Neural cell (in vitro differentiated cells): ENCODE data around the gene COL4A1. TPM values are rescaled to one million over a fixed set of nuclear protein-coding genes. Genes with fewer than 3 reads are reported as not detected.

ENCODE experiments used
- H2AFZ ChIP-seq: fragments of 200-600, 300-800 bp; sonication (generic), shearing (Covaris generic); 2 replicates; pipeline ENCODE4 v1.6.0; 2014; ENCODE audit warnings: low read depth, mild to moderate bottlenecking, antibody characterized with exemption, low read length, moderate library complexity
- H3F3A ChIP-seq: fragments of 200-600 bp; shearing (Covaris generic); 2 replicates; pipeline ENCODE4 v1.6.1; 2016; ENCODE audit warnings: mild to moderate bottlenecking, moderate library complexity, mixed read lengths, antibody characterized with exemption, low read length; ENCODE audit not compliant: insufficient read depth, poor library complexity, severe bottlenecking
- H3K27ac ChIP-seq: fragments of 200-600, 300-800 bp; sonication (generic), shearing (Covaris generic); 2 replicates; pipeline ENCODE4 v1.5.1; 2014; ENCODE audit warnings: mild to moderate bottlenecking, low read length, moderate library complexity
- H3K27me3 ChIP-seq: fragments of 300-800, 200-600 bp; sonication (generic), shearing (Covaris generic); 2 replicates; pipeline ENCODE4 v1.6.0; 2014; ENCODE audit warnings: mild to moderate bottlenecking, low read depth, low read length, moderate library complexity; ENCODE audit not compliant: insufficient read depth
- H3K36me3 ChIP-seq: fragments of 300-800, 200-600 bp; sonication (generic), shearing (Covaris generic); 2 replicates; pipeline ENCODE4 v1.5.1; 2014; ENCODE audit warnings: mild to moderate bottlenecking, antibody characterized with exemption, low read length, moderate library complexity; ENCODE audit not compliant: insufficient read depth
- H3K4me2 ChIP-seq: fragments of 300-800, 200-600 bp; sonication (generic), shearing (Covaris generic); 2 replicates; pipeline ENCODE4 v1.6.0; 2014; ENCODE audit warnings: mild to moderate bottlenecking, low read length
- H3K4me3 ChIP-seq: fragments of 300-800, 200-600 bp; sonication (generic), shearing (Covaris generic); 2 replicates; pipeline ENCODE4 v1.5.1; 2014; ENCODE audit warnings: mild to moderate bottlenecking, low read length, moderate library complexity
- H3K79me2 ChIP-seq: fragments of 200-600 bp; shearing (Covaris generic); replicated peaks from 2 replicates; pipeline ENCODE4 v1.6.0; 2014; ENCODE audit warnings: mild to moderate bottlenecking, low read length, moderate library complexity; ENCODE audit not compliant: insufficient read depth
- H3K9ac ChIP-seq: fragments of 300-800, 200-600 bp; sonication (generic), shearing (Covaris generic); 2 replicates; pipeline ENCODE4 v1.6.1; 2016; ENCODE audit warnings: mild to moderate bottlenecking, low read length, mixed read lengths
- H3K9me2 ChIP-seq: fragments of 200-600 bp; shearing (Covaris generic); 2 replicates; pipeline ENCODE4 v1.6.1; 2016; ENCODE audit warnings: mild to moderate bottlenecking, low read length, mixed read lengths; ENCODE audit not compliant: insufficient read depth
- H3K9me3 ChIP-seq: fragments of 200-600, 300-800 bp; sonication (generic), shearing (Covaris generic); 2 replicates; pipeline ENCODE4 v1.6.1; 2016; ENCODE audit warnings: mild to moderate bottlenecking, mixed run types, low read length, moderate library complexity, mixed read lengths
- H4K20me1 ChIP-seq: fragments of 200-600 bp; shearing (Covaris generic); 2 replicates; pipeline ENCODE4 v1.6.1; 2016; ENCODE audit warnings: mild to moderate bottlenecking, mixed run types; ENCODE audit not compliant: insufficient read depth
- EP300 ChIP-seq: fragments of 450-650 bp; conservative IDR thresholded peaks from 2 replicates; pipeline ENCODE4 v1.6.1; 2014; ENCODE audit warnings: antibody characterized with exemption, mild to moderate bottlenecking, moderate library complexity; ENCODE audit not compliant: poor library complexity, severe bottlenecking
- MXI1 ChIP-seq: fragments of 450-650 bp; conservative IDR thresholded peaks from 2 replicates; pipeline ENCODE4 v1.6.1; 2014; ENCODE audit warnings: antibody characterized with exemption, mild to moderate bottlenecking; ENCODE audit not compliant: poor library complexity, severe bottlenecking
- POLR2AphosphoS5 ChIP-seq: IDR thresholded peaks from 2 replicates; pipeline ENCODE4 v1.6.1; 2012
- RAD21 ChIP-seq: fragments of 450-650 bp; conservative IDR thresholded peaks from 2 replicates; pipeline ENCODE4 v1.6.1; 2014; ENCODE audit warnings: antibody characterized with exemption, mild to moderate bottlenecking, moderate library complexity
- SMC3 ChIP-seq: fragments of 450-650 bp; conservative IDR thresholded peaks from 2 replicates; pipeline ENCODE4 v1.6.1; 2014; ENCODE audit warnings: antibody characterized with exemption, mild to moderate bottlenecking, moderate library complexity; ENCODE audit not compliant: poor library complexity
- TAF1 ChIP-seq: IDR thresholded peaks from 2 replicates; pipeline ENCODE4 v1.6.1; 2012; ENCODE audit warnings: low read depth
- polyA plus RNA-seq: library from polyadenylated mRNA; depleted of rRNA; stranded (reverse); fragments of >200 nt; gene quantifications from 2 replicates; pipeline ENCODE4 v1.2.3, GENCODE V29; 2014
- TF ChIP-seq, protein P1 (sequence below): fragments of 450-650 bp; IDR thresholded peaks from 2 replicates; pipeline ENCODE4 v1.5.1; 2014; ENCODE audit warnings: antibody characterized with exemption, mild to moderate bottlenecking, moderate library complexity; ENCODE audit not compliant: poor library complexity, severe bottlenecking
- TF ChIP-seq, protein P2 (sequence below): IDR thresholded peaks from 2 replicates; pipeline ENCODE4 v1.6.1; 2012; ENCODE audit warnings: borderline replicate concordance

COL4A1 gene
- polyA plus RNA-seq, 1 donor from 2014 or later, result 13.1 TPM

DNA sequence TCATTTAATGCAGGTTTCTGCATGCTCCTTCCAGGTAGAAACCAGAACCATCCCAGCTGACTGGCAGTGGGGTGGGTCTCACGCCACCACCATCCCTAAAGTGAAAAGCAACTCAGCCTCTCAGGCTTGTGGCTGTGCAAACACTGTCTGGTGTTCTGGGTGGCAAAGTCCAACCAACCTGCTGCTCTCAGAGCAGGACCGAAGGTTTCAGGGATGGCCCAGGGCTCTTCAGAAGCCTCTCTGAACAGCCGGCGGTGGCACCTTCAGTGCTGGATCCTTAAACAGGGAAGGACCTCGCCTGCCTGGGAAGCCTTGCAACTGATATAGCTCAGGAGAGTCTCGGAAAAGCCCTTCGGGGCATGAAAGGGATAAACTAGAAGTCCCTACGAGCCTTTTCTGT, 100.8 kb downstream of the COL4A1 start:
- Histone ChIP-seq H3K4me3 (no peak overlapping the region), H3K4me2 (no peak overlapping the region), H2AFZ (no peak overlapping the region), H3K9me3 (no peaks in the 10 kb centered on the region), H3K9me2 (no peaks in the 10 kb centered on the region), H4K20me1 (no peaks in the 10 kb centered on the region), H3K36me3 (peaks cover 6% of the 10 kb centered on the region), H3K27ac (no peak overlapping the region), H3K9ac (no peak overlapping the region), H3K27me3 (no peaks in the 10 kb centered on the region), H3F3A (no peaks in the 10 kb centered on the region), H3K79me2 (no peaks in the 10 kb centered on the region)
- TF ChIP-seq SMC3 (no peak), RAD21 (no peak), POLR2AphosphoS5 (no peak), EP300 (no peak), TAF1 (no peak)
- TF ChIP-seq, protein P1, sequence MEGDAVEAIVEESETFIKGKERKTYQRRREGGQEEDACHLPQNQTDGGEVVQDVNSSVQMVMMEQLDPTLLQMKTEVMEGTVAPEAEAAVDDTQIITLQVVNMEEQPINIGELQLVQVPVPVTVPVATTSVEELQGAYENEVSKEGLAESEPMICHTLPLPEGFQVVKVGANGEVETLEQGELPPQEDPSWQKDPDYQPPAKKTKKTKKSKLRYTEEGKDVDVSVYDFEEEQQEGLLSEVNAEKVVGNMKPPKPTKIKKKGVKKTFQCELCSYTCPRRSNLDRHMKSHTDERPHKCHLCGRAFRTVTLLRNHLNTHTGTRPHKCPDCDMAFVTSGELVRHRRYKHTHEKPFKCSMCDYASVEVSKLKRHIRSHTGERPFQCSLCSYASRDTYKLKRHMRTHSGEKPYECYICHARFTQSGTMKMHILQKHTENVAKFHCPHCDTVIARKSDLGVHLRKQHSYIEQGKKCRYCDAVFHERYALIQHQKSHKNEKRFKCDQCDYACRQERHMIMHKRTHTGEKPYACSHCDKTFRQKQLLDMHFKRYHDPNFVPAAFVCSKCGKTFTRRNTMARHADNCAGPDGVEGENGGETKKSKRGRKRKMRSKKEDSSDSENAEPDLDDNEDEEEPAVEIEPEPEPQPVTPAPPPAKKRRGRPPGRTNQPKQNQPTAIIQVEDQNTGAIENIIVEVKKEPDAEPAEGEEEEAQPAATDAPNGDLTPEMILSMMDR, result no peak
- TF ChIP-seq, protein P2, sequence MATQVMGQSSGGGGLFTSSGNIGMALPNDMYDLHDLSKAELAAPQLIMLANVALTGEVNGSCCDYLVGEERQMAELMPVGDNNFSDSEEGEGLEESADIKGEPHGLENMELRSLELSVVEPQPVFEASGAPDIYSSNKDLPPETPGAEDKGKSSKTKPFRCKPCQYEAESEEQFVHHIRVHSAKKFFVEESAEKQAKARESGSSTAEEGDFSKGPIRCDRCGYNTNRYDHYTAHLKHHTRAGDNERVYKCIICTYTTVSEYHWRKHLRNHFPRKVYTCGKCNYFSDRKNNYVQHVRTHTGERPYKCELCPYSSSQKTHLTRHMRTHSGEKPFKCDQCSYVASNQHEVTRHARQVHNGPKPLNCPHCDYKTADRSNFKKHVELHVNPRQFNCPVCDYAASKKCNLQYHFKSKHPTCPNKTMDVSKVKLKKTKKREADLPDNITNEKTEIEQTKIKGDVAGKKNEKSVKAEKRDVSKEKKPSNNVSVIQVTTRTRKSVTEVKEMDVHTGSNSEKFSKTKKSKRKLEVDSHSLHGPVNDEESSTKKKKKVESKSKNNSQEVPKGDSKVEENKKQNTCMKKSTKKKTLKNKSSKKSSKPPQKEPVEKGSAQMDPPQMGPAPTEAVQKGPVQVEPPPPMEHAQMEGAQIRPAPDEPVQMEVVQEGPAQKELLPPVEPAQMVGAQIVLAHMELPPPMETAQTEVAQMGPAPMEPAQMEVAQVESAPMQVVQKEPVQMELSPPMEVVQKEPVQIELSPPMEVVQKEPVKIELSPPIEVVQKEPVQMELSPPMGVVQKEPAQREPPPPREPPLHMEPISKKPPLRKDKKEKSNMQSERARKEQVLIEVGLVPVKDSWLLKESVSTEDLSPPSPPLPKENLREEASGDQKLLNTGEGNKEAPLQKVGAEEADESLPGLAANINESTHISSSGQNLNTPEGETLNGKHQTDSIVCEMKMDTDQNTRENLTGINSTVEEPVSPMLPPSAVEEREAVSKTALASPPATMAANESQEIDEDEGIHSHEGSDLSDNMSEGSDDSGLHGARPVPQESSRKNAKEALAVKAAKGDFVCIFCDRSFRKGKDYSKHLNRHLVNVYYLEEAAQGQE, result no peak

DNA sequence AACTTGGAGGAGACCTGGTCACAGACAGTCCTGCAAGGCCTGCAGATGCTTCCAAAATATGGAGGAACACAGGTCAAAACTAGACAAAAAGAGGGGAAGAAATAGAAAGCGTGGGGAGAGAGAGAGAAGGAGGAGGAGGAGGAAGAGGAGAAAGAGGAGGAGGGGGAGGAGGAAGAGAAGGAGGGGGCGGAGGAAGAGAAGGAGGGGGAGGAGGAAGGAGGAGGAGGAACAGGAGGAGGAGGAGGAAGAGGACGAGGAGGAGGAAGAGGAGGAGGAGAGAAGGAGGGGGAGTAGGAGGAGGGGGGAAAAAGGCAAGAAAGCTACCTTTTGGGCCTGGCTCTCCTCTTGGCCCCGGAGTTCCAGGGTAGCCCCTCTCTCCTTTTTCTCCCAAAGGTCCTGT, 105.8 kb downstream of the COL4A1 start:
- TF ChIP-seq SMC3, result no peak
- TF ChIP-seq, protein P2, result no peak
- no peak for TF ChIP-seq MXI1
- TF ChIP-seq, protein P1, result no peak
- TF ChIP-seq RAD21, result no peak
- TF ChIP-seq TAF1, result no peak
- Histone ChIP-seq H3K9ac (no peak overlapping the region), H3K9me3 (no peaks in the 10 kb centered on the region), H3K27ac (no peak overlapping the region), H3K36me3 (peaks cover 2% of the 10 kb centered on the region), H3K4me2 (no peak overlapping the region), H3K79me2 (no peaks in the 10 kb centered on the region), H3F3A (no peaks in the 10 kb centered on the region), H3K4me3 (no peak overlapping the region), H2AFZ (no peak overlapping the region), H3K9me2 (no peaks in the 10 kb centered on the region), H3K27me3 (no peaks in the 10 kb centered on the region), H4K20me1 (no peaks in the 10 kb centered on the region)
